HepG2 (cell line): ENCODE measurements around the gene ANKEF1. TPM values are rescaled to one million over a fixed set of nuclear protein-coding genes. Genes with fewer than 3 reads are reported as not detected.

Experiments
- GABPA ChIP-seq, 2 experiments: IDR thresholded peaks; 2 replicates each; pipeline ENCODE4 v1.6.1; 2011 to 2016; ENCODE audit warnings: low read depth in 2 of 2, low read length in 1 of 2, missing biosample characterization in 1 of 2, missing genetic modification characterization in 1 of 2
- HCFC1 ChIP-seq: fragments of 150-350 bp; IDR thresholded peaks from 2 replicates; pipeline ENCODE4 v1.6.1; 2014; ENCODE audit warnings: low read depth, low read length
- HNRNPK ChIP-seq: fragments of 200-400 bp; formaldehyde crosslinking; IDR thresholded peaks from 2 replicates; pipeline ENCODE4 v1.6.1; 2018; ENCODE audit warnings: low read length, low read depth, moderate library complexity, mild to moderate bottlenecking; ENCODE audit not compliant: poor library complexity, severe bottlenecking
- REL ChIP-seq: sonication (generic); formaldehyde crosslinking; conservative IDR thresholded peaks from 2 replicates; pipeline ENCODE4 v1.8.0; 2022; ENCODE audit warnings: mild to moderate bottlenecking, missing genetic modification reagents, moderate library complexity
- SOX5 ChIP-seq: IDR thresholded peaks from 2 replicates; pipeline ENCODE4 v1.6.1; 2016; ENCODE audit warnings: borderline replicate concordance
- TCF7 ChIP-seq: sonication (generic); IDR thresholded peaks from 2 replicates; pipeline ENCODE4 v1.6.1; 2016; ENCODE audit warnings: antibody characterized with exemption, low read depth
- ZFP90 ChIP-seq: sonication (generic); formaldehyde crosslinking; IDR thresholded peaks from 2 replicates; pipeline ENCODE4 v1.8.0; 2022; ENCODE audit warnings: missing genetic modification reagents, mild to moderate bottlenecking, inconsistent platforms, borderline replicate concordance
- ZIK1 ChIP-seq: sonication (generic); formaldehyde crosslinking; IDR thresholded peaks from 2 replicates; pipeline ENCODE4 v1.5.0; 2020; ENCODE audit warnings: mild to moderate bottlenecking, low read depth, missing genetic modification reagents, borderline replicate concordance
- ZNF234 ChIP-seq: sonication (generic); formaldehyde crosslinking; conservative IDR thresholded peaks from 2 replicates; pipeline ENCODE4 v1.5.1; 2020; ENCODE audit warnings: mild to moderate bottlenecking, missing genetic modification reagents
- ZNF296 ChIP-seq: sonication (generic); formaldehyde crosslinking; conservative IDR thresholded peaks from 2 replicates; pipeline ENCODE4 v1.5.0; 2020; ENCODE audit warnings: mild to moderate bottlenecking, missing genetic modification reagents
- ZNF329 ChIP-seq: sonication (generic); formaldehyde crosslinking; IDR thresholded peaks from 2 replicates; pipeline ENCODE4 v1.9.0; 2021; ENCODE audit warnings: low read depth, mild to moderate bottlenecking, missing genetic modification reagents
- ZNF335 ChIP-seq: sonication (generic); formaldehyde crosslinking; IDR thresholded peaks from 2 replicates; pipeline ENCODE4 v1.4.0; 2020; ENCODE audit warnings: missing genetic modification reagents
- ZNF776 ChIP-seq: sonication (generic); formaldehyde crosslinking; IDR thresholded peaks from 2 replicates; pipeline ENCODE4 v1.4.0; 2020; ENCODE audit warnings: mild to moderate bottlenecking, missing genetic modification reagents
- ZNF816 ChIP-seq: sonication (generic); formaldehyde crosslinking; IDR thresholded peaks from 2 replicates; pipeline ENCODE4 v1.8.0; 2022; ENCODE audit warnings: missing genetic modification reagents, mild to moderate bottlenecking, borderline replicate concordance
- ZSCAN30 ChIP-seq: sonication (generic); formaldehyde crosslinking; IDR thresholded peaks from 2 replicates; pipeline ENCODE4 v1.5.0; 2020; ENCODE audit warnings: mild to moderate bottlenecking, missing genetic modification reagents
- polyA plus RNA-seq, 8 experiments: library from polyadenylated mRNA; depleted of rRNA in 3 of 8; stranded (reverse) in 7 of 8; unstranded in 1 of 8; fragments of >200 nt; fragmentation: Illumina TruSeq in 4 of 8; extraction: Trizol in 4 of 8; gene quantifications; 2 replicates each; pipeline versions ENCODE4 v1.2.1 to v1.2.3, GENCODE V29; 2011 to 2016; ENCODE audit warnings: low read depth in 4 of 8, missing spikeins in 1 of 8, mixed read lengths in 1 of 8; ENCODE audit not compliant: insufficient read depth in 1 of 8
- total RNA-seq, 5 experiments: library from RNA; depleted of rRNA; stranded (reverse); fragments of >200 nt; fragmentation: Illumina TruSeq; extraction: Trizol; gene quantifications; 2 replicates each; pipeline ENCODE4 v1.2.3, GENCODE V29; 2016; ENCODE audit warnings: low read depth in 1 of 5
- TF ChIP-seq, protein P1 (sequence below): sonication (generic); formaldehyde crosslinking; IDR thresholded peaks from 2 replicates; pipeline ENCODE4 v1.5.0; 2020; ENCODE audit warnings: missing genetic modification reagents, mild to moderate bottlenecking, borderline replicate concordance
- TF ChIP-seq, protein P2 (sequence below): sonication (generic); formaldehyde crosslinking; IDR thresholded peaks from 2 replicates; pipeline ENCODE4 v1.4.0; 2020; ENCODE audit warnings: missing genetic modification reagents, mild to moderate bottlenecking, borderline replicate concordance
- TF ChIP-seq, protein P3 (sequence below): sonication (generic); formaldehyde crosslinking; IDR thresholded peaks from 2 replicates; pipeline ENCODE4 v1.5.0; 2020; ENCODE audit warnings: mild to moderate bottlenecking, missing genetic modification reagents
- TF ChIP-seq, protein P4 (sequence below): IDR thresholded peaks from 2 replicates; pipeline ENCODE4 v1.6.1; 2016; ENCODE audit warnings: low read depth

The ANKEF1 gene
- total and polyA plus RNA-seq, 2 of the 13 experiments (the other 11 are each of a cell fraction or from before 2014, with no cell fraction given), result 3.1 to 8.6 TPM

DNA sequence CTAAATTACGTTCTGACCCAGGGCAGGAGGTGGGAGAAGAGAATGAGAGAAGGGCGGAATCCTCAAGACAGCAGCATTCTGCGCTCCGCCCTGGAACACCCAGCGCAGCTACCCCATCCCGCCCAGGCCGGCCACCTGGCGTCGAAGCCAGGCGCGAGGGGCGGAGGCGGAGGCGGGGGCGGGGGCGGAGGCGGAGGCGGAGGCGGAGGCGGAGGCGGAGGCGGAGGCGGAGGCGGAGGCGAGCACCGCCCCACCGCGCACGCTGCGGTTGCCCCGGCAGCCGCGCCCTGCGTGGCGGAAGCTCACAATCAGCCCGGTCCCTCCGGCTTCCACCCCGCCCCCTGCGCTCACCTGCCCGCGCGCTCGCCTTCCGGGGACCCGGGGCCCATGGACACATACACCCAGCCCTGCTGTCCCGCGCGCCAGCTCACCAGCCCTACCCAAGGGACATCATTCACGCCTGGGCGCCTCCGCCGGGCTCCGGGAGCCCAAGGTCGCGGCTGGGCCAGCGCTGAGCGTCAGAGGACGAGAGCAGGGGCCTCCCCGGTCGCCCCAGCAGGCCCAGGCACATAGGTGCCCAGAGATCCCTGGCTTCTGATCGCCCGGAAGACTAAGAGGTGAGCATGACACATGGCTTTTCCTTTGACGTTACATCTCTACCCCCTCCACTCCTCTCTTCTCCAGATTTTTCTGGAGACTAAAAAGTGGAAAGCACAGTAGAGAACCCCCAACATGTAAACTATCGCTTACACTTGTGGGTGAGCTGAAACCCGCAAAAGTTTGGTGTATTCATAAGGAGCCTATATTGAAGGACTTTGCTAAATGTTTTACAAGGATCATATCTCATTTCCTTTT lies at the start of gene ANKEF1 (continued):
- peak; percentile 72; the same call in 1 of the 2 replicates for TF ChIP-seq ZIK1 (CRISPR knock-in tag)
- TF ChIP-seq TCF7, result no peak
- TF ChIP-seq HNRNPK, result peak; percentile 71
- TF ChIP-seq, protein P1, sequence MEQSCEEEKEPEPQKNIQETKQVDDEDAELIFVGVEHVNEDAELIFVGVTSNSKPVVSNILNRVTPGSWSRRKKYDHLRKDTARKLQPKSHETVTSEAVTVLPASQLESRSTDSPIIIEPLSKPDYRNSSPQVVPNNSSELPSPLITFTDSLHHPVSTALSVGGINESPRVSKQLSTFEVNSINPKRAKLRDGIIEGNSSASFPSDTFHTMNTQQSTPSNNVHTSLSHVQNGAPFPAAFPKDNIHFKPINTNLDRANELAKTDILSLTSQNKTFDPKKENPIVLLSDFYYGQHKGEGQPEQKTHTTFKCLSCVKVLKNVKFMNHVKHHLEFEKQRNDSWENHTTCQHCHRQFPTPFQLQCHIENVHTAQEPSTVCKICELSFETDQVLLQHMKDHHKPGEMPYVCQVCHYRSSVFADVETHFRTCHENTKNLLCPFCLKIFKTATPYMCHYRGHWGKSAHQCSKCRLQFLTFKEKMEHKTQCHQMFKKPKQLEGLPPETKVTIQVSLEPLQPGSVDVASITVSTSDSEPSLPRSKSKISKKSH (CRISPR knock-in tag), result peak; percentile 95
- TF ChIP-seq REL (CRISPR knock-in tag), result peak; percentile 94; the same call in 1 of the 2 replicates
- peak; percentile 94; the same call in 1 of the 2 replicates for TF ChIP-seq ZNF296
- 0 out of 2 replicates have a peak, but pooled peaks have one; percentile 20 for TF ChIP-seq ZNF234 (CRISPR knock-in tag)
- TF ChIP-seq SOX5, result peak; percentile 65
- no peak for TF ChIP-seq ZSCAN30
- TF ChIP-seq, protein P2, sequence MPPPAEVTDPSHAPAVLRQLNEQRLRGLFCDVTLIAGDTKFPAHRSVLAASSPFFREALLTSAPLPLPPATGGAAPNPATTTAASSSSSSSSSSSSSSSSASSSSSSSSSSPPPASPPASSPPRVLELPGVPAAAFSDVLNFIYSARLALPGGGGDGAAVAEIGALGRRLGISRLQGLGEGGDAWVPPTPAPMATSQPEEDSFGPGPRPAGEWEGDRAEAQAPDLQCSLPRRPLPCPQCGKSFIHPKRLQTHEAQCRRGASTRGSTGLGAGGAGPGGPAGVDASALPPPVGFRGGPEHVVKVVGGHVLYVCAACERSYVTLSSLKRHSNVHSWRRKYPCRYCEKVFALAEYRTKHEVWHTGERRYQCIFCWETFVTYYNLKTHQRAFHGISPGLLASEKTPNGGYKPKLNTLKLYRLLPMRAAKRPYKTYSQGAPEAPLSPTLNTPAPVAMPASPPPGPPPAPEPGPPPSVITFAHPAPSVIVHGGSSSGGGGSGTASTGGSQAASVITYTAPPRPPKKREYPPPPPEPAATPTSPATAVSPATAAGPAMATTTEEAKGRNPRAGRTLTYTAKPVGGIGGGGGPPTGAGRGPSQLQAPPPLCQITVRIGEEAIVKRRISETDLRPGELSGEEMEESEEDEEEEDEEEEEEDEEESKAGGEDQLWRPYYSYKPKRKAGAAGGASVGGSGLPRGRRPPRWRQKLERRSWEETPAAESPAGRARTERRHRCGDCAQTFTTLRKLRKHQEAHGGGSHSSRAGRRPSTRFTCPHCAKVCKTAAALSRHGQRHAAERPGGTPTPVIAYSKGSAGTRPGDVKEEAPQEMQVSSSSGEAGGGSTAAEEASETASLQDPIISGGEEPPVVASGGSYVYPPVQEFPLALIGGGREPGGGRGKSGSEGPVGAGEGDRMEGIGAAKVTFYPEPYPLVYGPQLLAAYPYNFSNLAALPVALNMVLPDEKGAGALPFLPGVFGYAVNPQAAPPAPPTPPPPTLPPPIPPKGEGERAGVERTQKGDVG, result no peak; the same call in 1 of the 2 replicates
- peak; percentile 93; the same call in 1 of the 2 replicates for TF ChIP-seq ZNF776 (CRISPR knock-in tag)
- peak; percentile 77 for TF ChIP-seq ZNF329
- TF ChIP-seq ZNF816 (CRISPR knock-in tag), result peak; percentile 91
- peak; percentile 34; the same call in 1 of the 2 replicates for TF ChIP-seq HCFC1
- peak; percentile 86 for TF ChIP-seq ZFP90 (CRISPR knock-in tag)
- peak; percentile 96 for TF ChIP-seq ZNF335 (CRISPR knock-in tag)
- TF ChIP-seq GABPA (IDR thresholded peaks at IDR 0.05; ENCODE audit: low read depth, low read length), result peak; percentile 89
- peak; percentile 88 for TF ChIP-seq GABPA (CRISPR knock-in tag; IDR thresholded peaks at IDR 0.05; ENCODE audit: low read depth)
- TF ChIP-seq, protein P3, sequence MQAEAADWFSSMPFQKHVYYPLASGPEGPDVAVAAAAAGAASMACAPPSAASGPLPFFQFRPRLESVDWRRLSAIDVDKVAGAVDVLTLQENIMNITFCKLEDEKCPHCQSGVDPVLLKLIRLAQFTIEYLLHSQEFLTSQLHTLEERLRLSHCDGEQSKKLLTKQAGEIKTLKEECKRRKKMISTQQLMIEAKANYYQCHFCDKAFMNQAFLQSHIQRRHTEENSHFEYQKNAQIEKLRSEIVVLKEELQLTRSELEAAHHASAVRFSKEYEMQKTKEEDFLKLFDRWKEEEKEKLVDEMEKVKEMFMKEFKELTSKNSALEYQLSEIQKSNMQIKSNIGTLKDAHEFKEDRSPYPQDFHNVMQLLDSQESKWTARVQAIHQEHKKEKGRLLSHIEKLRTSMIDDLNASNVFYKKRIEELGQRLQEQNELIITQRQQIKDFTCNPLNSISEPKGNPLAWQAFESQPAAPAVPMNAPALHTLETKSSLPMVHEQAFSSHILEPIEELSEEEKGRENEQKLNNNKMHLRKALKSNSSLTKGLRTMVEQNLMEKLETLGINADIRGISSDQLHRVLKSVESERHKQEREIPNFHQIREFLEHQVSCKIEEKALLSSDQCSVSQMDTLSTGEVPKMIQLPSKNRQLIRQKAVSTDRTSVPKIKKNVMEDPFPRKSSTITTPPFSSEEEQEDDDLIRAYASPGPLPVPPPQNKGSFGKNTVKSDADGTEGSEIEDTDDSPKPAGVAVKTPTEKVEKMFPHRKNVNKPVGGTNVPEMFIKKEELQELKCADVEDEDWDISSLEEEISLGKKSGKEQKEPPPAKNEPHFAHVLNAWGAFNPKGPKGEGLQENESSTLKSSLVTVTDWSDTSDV, result peak; percentile 93
- TF ChIP-seq, protein P4, sequence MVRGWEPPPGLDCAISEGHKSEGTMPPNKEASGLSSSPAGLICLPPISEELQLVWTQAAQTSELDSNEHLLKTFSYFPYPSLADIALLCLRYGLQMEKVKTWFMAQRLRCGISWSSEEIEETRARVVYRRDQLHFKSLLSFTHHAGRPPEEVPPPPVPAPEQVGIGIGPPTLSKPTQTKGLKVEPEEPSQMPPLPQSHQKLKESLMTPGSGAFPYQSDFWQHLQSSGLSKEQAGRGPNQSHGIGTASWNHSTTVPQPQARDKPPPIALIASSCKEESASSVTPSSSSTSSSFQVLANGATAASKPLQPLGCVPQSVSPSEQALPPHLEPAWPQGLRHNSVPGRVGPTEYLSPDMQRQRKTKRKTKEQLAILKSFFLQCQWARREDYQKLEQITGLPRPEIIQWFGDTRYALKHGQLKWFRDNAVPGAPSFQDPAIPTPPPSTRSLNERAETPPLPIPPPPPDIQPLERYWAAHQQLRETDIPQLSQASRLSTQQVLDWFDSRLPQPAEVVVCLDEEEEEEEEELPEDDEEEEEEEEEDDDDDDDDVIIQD (CRISPR knock-in tag), result 0 out of 2 replicates have a peak, but pooled peaks have one; percentile 45
